ENCODE measurements around the gene PPRC1. TPM values are rescaled to one million over a fixed set of nuclear protein-coding genes. Genes with fewer than 3 reads are reported as not detected.
"Not testable (repeated sequence)": the region's sequence is repeated elsewhere in the genome, so short reads cannot be mapped to it uniquely, and the experiment has no call there.

PPRC1 gene
- total RNA-seq, 1 donor from 2014 or later, result 23.3 TPM

GRCh38 chr10:102188941-102189898 is 56.4 kb downstream of the PPRC1 start:
- DNase-seq, result not testable (repeated sequence)

- DNase-seq, result no peak
These were observed 59.1 kb downstream of the PPRC1 start for GRCh38 chr10:102191956-102192355.

GRCh38 chr10:102195296-102195870 is 62.5 kb downstream of the PPRC1 start:
- no peak for DNase-seq

GRCh38 chr10:102196893-102197292 is 64.1 kb downstream of the PPRC1 start:
- no peak for DNase-seq

- no peak for DNase-seq
These were observed 65.2 kb downstream of the PPRC1 start for GRCh38 chr10:102198027-102198426.

Small RNAs within 50 kb of the gene (small RNA-seq; reads per million reads assigned to genes)
- not detected for gene AL500527.1 (ENCODE audit: low replicate concordance)
- not detected for gene AL500527.2 (ENCODE audit: low replicate concordance)

Other genes starting within 250 kb of the PPRC1 start
- 16.6 TPM for gene ARMH3, start 76.9 kb upstream of the PPRC1 start, total RNA-seq
- 9.0 TPM for gene HPS6, start 67.7 kb upstream of the PPRC1 start, total RNA-seq
- gene LDB1, start 12.7 kb upstream of the PPRC1 start, total RNA-seq, result 39.3 TPM
- 33.0 TPM for gene NOLC1, start 19.3 kb downstream of the PPRC1 start, total RNA-seq
- 33.1 TPM for gene ELOVL3, start 93.3 kb downstream of the PPRC1 start, total RNA-seq
- 0.39 TPM for gene PITX3, start 108.5 kb downstream of the PPRC1 start, total RNA-seq
- 22.8 TPM for gene GBF1, start 112.5 kb downstream of the PPRC1 start, total RNA-seq

Measured in skin of body (tissue), 3 donors.